GM21423 (cell line): ENCODE data around the gene DYNC1H1.

Experiments
- ATAC-seq: cut with Tn5 transposase; IDR thresholded peaks from one replicate; pipeline ENCODE4 v1.9.1; 2021; ENCODE audit warnings: mild to moderate bottlenecking, moderate library complexity; ENCODE audit not compliant: unreplicated experiment

DYNC1H1 gene

GRCh38 chr14:101964297-101965180 lies at the start of gene DYNC1H1:
Gene DYNC1H1 (plus strand): TSS chr14:101964573. CDS start chr14:101964692, 119 bp downstream.
- ATAC-seq = peak; percentile 84

GRCh38 chr14:101915871-101916815 lies 48.2 kb upstream of the DYNC1H1 start:
- no peak for ATAC-seq

DNA sequence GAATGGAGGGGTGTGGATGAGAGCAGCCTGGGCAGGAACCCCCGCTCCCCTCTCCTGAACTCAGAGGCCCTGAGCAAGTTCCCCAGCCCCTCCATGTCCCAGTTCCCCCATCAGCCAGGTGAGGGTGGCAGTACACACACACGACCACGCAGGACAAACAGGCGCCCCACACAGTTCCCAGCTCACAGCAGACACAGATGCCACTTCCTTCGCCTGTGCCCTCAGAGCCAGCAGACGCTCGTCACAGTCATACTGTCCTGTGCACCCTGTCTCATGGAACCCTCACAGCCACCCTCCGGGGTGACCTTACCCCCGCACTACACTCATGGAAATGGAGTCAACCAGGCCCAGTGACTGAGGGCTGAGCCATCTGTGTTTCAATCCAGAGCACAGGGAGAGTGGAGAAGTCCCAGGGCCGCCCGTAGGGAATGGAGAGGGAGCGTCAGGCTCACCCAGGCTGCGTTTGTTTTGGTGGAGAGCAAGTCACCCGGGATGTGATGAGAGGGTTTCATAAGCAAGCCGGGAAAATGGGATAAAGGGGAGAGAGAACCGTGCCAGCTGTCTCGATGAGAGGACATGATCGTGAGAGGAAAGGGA lies 47.5 kb upstream of the DYNC1H1 start:
- no peak for ATAC-seq

- ATAC-seq = no peak
Measured at GRCh38 chr14:101917413-101918017, 46.9 kb upstream of the DYNC1H1 start.

GRCh38 chr14:101918065-101918989 lies 46.0 kb upstream of the DYNC1H1 start:
- ATAC-seq = no peak

- ATAC-seq = no peak
Measured at GRCh38 chr14:101920271-101920670, 44.1 kb upstream of the DYNC1H1 start.

DNA sequence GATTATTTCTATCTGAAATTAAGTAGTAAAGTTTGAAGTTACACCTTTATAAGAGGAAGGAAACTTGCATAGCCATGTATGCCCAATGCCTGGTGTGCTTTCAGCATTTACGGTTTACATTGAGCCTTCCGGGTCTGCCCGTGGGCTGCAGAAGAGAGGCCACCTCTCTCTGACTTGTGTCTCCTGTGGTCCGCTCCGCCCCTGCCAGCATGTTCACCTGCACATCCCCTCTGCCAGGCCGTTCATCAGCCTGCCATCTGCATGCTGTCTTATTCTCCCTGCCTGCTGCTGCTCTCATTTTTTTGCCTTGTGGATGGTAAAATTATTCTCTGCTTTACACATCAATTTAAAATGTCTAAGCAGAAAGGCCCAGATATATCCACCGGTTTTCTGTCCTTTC lies 41.5 kb upstream of the DYNC1H1 start:
- ATAC-seq = no peak

GRCh38 chr14:101925152-101925551 lies 39.2 kb upstream of the DYNC1H1 start:
- no peak for ATAC-seq

DNA sequence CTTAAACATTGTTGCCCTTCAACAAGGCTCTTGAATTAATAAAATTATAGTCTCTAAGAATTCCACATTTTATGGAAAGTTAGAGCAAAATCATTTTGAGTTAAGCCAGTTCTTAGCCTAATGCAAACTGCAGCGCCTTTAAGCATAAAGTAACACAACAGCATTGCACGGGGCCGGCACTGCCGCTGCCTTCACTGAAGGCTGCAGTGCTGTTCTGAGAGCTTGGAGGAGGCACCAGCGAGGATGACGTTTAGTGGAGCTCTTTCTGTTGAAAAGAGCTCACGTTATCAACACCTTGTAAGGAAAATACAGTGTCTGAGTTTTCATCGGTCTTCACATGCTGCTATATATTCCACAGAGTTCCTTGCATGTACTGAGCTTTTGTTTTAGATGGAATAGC lies 38.3 kb upstream of the DYNC1H1 start:
- no peak for ATAC-seq

DNA sequence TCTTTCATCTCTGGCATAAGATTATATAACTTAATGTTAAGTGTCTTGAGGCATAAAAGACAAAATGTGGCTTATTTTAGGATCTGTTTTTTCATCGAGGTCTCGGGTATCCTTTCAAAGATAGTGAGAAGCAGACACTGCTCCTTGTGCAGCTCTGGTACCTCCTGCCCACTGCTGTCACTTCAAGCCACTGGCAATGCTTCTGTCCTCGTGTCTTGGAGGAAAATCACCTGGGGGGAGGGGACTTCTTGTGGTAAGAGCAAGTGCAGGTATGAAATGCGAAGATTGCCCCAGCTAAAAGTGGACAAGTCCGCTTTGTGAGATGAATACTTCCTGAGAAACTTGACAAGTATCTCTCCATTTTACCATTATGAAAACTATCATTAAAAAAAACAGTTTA lies 37.8 kb upstream of the DYNC1H1 start:
- no peak for ATAC-seq

DNA sequence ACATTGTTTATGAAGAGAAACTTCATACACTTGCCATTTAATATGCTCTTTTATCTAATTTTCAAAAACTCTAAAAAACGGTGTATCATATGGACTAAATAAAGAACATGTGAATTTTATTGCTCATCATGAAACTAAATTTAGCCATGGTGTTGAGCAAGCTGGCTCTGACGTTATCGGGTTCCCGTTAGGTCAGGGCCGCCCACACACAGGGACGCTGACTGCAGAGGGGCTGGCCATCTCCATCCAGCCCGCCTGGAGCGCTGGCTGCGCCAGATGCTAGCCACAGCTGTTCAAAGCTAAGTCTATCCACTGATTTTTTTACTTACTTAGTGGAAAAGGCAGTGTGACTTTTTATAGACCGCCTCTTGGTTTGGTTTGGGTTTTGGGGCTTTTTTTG lies 36.5 kb upstream of the DYNC1H1 start:
- ATAC-seq = no peak

- ATAC-seq = no peak
Measured at GRCh38 chr14:101928415-101928841, 35.9 kb upstream of the DYNC1H1 start.

DNA sequence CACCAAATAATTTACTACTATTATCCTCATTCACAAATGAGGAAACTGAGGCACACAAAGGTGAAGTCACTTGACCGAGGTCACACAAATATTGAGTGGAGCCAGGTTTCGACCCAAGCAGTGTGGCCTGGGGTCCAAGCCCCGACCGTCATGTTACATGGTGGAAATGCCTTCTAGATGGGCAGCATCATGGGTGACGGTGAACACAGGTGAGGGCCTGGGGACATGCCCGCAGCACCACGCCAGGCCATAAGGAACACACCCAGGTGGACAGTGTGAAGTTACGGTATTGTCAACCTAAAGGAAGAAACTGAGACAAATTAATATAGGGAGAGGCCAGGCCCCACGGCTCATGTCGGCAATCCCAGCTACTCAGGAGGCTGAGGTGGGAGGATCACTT lies 35.3 kb upstream of the DYNC1H1 start:
- no peak for ATAC-seq

DNA sequence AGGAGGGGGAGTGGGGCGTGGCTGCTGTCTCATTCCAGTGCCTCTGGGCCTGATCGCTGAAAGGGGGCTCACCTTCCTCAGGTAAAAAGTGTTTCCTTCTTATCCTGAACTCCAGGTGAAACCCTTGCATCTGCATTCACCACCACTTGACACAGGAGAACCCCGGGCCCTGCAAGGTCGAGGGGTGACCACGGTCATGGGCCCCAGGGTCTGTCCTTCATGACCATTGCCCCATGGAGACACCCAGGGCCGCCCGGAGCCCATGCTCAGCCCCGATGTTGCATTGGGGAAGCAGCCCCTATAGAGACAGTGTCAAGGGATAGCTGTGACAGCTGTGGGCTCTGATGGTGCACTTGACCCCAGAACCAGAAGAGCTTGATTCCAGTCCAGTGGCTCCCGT lies 34.4 kb upstream of the DYNC1H1 start:
- no peak for ATAC-seq

GRCh38 chr14:101932673-101933072 lies 31.7 kb upstream of the DYNC1H1 start:
- ATAC-seq = no peak

DNA sequence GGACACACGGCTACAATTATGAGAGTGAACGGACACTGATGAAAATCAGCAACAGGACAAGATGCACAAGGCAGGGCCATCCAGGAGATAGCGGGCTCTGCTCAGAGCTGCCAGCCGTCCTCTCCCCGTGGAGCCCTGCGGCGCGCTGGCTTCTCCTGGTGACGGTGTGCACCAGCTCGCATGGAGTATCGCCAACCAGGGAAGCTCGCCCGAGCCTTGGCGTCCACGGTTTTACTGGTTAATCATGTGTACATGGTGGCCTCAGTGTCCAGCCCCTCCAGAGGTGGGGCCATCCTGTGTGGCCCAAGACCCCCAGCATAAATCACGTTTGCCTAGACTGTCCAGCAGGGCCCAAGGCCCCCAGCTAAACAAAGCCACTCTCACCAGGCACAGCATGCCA lies 31.2 kb upstream of the DYNC1H1 start:
- no peak for ATAC-seq

DNA sequence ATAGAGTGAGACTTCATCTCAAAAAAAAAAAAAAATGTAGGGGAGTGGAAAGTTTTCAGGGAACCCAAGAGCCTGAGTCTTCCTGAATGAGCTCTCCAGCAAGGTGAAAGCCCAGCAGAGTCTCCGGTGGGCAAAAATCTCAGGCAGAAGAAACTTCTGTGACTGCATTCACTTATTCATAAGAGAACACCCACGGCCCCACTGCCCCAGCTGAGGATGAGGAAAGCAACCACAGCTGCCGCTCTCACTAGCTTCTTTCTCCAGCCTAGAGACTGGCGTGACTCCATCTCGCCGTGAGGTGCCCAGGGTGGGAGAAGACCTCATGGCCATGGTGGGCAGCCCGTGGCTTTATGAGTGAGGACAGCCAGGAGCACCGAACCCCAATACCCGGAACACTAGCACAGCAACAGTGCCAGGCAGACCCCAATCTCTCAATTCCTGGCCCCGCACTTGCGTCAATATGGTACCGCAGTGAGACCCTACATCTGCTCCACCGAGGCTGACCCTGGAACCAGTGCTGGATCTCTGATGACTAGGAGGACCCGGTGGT lies 29.7 kb upstream of the DYNC1H1 start:
- ATAC-seq = no peak

- no peak for ATAC-seq
Measured at GRCh38 chr14:101937926-101938767, 26.2 kb upstream of the DYNC1H1 start.
